SH-SY5Y (cell line): Measurements from ENCODE around the gene MT1H.

Source experiments
- GATA2 ChIP-seq: IDR thresholded peaks from 2 replicates; pipeline ENCODE4 v1.6.1; 2011; ENCODE audit warnings: mild to moderate bottlenecking, low read depth, low read length
- GATA3 ChIP-seq: IDR thresholded peaks from 2 replicates; pipeline ENCODE4 v1.6.1; 2011; ENCODE audit warnings: low read depth, mild to moderate bottlenecking, low read length, moderate library complexity

- 0 out of 2 replicates have a peak, but pooled peaks have one; percentile 51 for TF ChIP-seq GATA3
- TF ChIP-seq GATA2 = peak; percentile 86
Measured at GRCh38 chr16:56708525-56709442, 39.2 kb downstream of the MT1H start.
